ENCODE measurements around the gene RPH3AL. TPM values are rescaled to one million over a fixed set of nuclear protein-coding genes. Genes with fewer than 3 reads are reported as not detected.

The RPH3AL gene
- polyA plus RNA-seq, 4 donors = 12.0 to 30.3 (median 25.6) TPM

- DNase-seq (ENCODE audit: low read depth in 4 of 4, low spot score in 2 of 4) = peak in 1 of 4 donors; percentile 63
These were observed 158.5 kb downstream of the RPH3AL start for GRCh38 chr17:193841-194806.

GRCh38 chr17:193426-193810, 159.2 kb downstream of the RPH3AL start:
- DNase-seq (ENCODE audit: low read depth in 4 of 4, low spot score in 2 of 4) = no peak

GRCh38 chr17:192666-193425, 159.8 kb downstream of the RPH3AL start:
- DNase-seq (ENCODE audit: low read depth in 4 of 4, low spot score in 2 of 4) = no peak

GRCh38 chr17:189444-189843, 163.2 kb downstream of the RPH3AL start:
- DNase-seq (ENCODE audit: low read depth in 4 of 4, low spot score in 2 of 4) = no peak

GRCh38 chr17:187130-187529, 165.5 kb downstream of the RPH3AL start:
- DNase-seq (ENCODE audit: low read depth in 4 of 4, low spot score in 2 of 4) = no peak

GRCh38 chr17:185445-186138, 167.0 kb downstream of the RPH3AL start:
- DNase-seq (ENCODE audit: low read depth in 4 of 4, low spot score in 2 of 4) = no peak

GRCh38 chr17:183021-183420, 169.6 kb downstream of the RPH3AL start:
- no peak for DNase-seq (ENCODE audit: low read depth in 4 of 4, low spot score in 2 of 4)

- no peak for DNase-seq (ENCODE audit: low read depth in 4 of 4, low spot score in 2 of 4)
These were observed 170.4 kb downstream of the RPH3AL start for GRCh38 chr17:182050-182751.

GRCh38 chr17:181245-182049, 171.2 kb downstream of the RPH3AL start, which contains the start of gene DOC2B:
TSS of gene DOC2B (minus strand) at chr17:181650. CDS start at chr17:181479, 171 bp downstream.
- DNase-seq (ENCODE audit: low read depth in 4 of 4, low spot score in 2 of 4) = no peak

GRCh38 chr17:180381-181244, 172.0 kb downstream of the RPH3AL start:
- no peak for DNase-seq (ENCODE audit: low read depth in 4 of 4, low spot score in 2 of 4)

- no peak for DNase-seq (ENCODE audit: low read depth in 4 of 4, low spot score in 2 of 4)
These were observed 172.7 kb downstream of the RPH3AL start for GRCh38 chr17:179781-180380.

- DNase-seq (ENCODE audit: low read depth in 4 of 4, low spot score in 2 of 4) = no peak
These were observed 173.6 kb downstream of the RPH3AL start for GRCh38 chr17:179066-179432.

- no peak for DNase-seq (ENCODE audit: low read depth in 4 of 4, low spot score in 2 of 4)
These were observed 174.1 kb downstream of the RPH3AL start for GRCh38 chr17:178292-179065.

- no peak for DNase-seq (ENCODE audit: low read depth in 4 of 4, low spot score in 2 of 4)
These were observed 174.8 kb downstream of the RPH3AL start for GRCh38 chr17:177762-178161.

GRCh38 chr17:177155-177554, 175.5 kb downstream of the RPH3AL start:
- no peak for DNase-seq (ENCODE audit: low read depth in 4 of 4, low spot score in 2 of 4)

GRCh38 chr17:173166-173911, 179.3 kb downstream of the RPH3AL start:
- DNase-seq (ENCODE audit: low read depth in 4 of 4, low spot score in 2 of 4) = no peak

- no peak for DNase-seq (ENCODE audit: low read depth in 4 of 4, low spot score in 2 of 4)
These were observed 180.2 kb downstream of the RPH3AL start for GRCh38 chr17:172401-172800.

Data from left renal cortex interstitium (tissue), 4 donors.